HG03175 (cell line): ENCODE results near the gene SLC22A31.
A peak's percentile ranks its signal among the peaks of the same experiment; 100 is the strongest.

Experiments used
- ATAC-seq: cut with Tn5 transposase; IDR thresholded peaks from one replicate; pipeline ENCODE4 v1.9.1; 2021; ENCODE audit warnings: mild to moderate bottlenecking, moderate library complexity; ENCODE audit not compliant: unreplicated experiment

Gene SLC22A31

DNA sequence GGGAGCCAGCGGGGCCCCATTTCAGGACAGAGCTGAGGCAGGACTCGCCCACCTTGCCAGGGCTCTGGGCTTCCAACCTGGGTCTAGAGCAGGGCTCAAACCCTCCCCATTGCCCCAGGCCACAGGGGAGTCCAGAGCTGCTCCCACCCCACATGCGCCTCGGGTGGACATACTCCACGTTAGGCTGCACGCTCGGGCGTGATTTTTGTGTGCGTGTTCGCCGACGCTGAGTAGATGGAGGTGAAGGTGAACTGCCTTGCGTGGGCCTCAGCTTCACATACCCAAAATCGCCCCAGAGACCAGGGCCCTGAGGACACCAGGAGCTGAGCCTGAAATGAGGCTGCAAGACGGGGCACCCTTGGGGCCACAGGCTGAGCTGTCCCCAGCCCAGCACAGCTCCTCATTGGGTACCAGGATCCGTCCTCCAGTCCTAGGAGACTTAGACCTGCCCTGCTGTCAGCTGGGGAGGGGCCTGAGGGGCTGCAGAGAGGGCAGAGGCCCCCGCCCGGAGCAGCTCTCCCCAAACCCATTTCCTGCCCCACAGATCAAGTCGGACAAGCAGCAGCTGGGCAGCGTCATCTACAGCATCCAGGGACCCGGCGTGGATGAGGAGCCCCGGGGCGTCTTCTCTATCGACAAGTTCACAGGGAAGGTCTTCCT is 20.6 kb downstream of the SLC22A31 start:
- ATAC-seq = no peak

DNA sequence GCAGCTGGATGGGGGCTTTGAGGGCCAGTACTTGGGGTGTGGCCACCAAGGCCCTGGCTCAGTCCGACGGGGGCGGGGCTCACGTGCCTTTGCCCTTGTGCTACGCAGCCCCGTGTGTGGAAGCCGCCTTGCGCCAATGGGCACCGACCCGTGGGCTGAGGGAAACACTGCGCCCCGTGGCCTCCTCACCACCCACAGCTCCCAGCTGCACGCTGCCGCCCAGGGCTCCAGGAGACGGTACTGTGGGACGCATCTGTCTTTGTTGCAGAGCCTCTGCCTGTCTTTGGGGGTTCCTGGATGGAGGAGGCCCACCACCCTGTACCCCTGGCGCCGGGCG is 21.2 kb downstream of the SLC22A31 start:
- no peak for ATAC-seq

DNA sequence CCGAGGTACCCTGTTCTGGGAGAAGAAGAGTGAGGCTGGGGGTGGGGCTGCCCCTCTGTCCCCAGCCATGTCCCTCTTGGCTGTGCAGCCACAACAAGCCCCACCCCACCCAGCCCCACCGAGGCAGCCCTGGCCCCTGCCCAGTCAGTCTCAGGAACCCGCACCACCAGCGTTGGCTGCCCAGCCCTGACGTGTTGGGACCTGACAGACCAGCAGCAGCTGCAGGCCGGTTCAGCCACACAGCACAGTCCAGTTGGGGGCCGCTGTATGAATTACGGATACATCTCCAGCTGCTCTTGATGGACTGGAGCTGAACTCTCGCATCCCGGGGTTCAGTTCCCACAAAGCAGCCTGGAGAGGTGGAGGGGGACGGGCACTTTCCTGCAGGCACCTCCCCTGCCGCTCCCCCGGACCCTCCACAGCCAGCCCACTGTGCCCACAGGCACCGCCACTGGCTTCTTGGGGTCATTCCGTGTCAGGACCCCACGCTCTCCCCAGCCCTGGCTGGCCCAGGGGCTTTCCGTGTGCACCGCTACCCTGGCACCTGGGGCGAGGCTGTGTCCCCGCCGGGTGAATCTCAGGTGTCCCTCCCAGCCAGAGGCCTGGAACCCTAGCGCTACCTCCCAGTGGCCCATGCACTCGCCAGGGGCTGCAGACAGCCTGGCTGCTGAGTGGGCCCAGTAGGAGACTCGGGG is 21.7 kb downstream of the SLC22A31 start:
- no peak for ATAC-seq

DNA sequence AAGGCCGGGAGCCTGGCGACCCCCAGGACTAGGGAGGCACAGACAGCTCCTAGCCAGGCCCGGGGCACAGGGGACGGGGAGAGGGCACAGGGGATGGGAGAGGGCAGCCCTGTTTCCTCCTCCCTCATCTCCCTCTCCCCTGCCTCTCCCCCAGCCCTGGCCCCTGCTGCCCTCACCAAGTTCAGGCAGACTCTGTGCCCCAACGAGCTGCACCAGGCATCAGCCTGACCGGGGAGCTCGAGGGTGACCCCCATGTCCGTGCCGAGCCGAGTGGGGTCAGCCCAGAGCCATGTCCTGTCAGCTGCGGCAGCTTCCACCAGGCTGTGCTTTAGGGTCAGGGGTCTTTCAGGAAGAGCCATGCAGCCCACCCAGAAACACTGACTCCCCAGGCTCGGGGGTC is 22.8 kb downstream of the SLC22A31 start:
- ATAC-seq = no peak

DNA sequence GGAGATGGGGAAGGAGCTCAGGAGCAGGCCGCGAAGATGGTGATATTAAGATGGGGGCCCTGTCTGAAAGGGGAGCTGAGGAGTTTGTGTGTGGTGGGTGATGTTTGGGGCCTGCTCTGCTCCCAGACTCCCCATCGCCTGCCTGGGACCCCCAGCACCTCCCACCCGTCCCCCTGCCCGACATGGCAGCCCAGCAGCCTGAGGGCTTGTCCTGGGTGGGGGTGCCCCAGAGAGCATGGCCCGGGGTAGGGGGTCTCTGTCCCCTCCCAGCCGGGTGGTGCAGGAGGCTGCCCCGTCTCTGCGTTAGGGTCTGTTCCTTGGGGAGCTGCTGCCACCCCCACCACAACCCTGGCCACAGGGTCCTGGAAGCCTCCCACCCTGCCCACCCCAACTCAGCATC is 23.6 kb downstream of the SLC22A31 start:
- no peak for ATAC-seq

DNA sequence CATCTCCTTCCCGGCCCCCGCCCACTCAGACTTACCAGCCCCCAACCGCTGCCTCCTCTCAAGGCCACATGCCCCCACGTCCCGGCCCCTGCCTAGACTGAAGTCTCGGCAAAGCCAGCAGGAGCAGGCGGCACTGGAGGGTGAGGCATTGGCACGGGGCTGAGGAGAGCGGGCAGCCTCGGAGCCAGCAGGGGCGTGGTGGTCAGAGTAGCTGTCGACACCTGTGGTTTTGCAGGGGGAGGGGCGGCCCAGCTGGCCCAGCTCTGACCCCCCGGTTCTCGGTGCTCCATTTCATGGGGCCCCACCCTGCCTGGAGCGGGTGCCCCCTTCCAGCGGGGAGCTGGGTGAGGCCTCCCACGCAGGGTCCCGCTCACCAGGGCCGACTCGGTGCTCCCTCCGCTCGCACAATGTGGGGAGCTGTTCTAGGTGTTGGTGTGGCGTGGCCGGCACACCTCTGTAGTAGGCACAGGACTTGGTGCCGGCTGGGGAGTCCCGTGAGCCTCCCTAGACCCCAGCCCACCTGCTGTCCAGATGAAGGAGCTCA is 24.1 kb downstream of the SLC22A31 start:
- no peak for ATAC-seq

DNA sequence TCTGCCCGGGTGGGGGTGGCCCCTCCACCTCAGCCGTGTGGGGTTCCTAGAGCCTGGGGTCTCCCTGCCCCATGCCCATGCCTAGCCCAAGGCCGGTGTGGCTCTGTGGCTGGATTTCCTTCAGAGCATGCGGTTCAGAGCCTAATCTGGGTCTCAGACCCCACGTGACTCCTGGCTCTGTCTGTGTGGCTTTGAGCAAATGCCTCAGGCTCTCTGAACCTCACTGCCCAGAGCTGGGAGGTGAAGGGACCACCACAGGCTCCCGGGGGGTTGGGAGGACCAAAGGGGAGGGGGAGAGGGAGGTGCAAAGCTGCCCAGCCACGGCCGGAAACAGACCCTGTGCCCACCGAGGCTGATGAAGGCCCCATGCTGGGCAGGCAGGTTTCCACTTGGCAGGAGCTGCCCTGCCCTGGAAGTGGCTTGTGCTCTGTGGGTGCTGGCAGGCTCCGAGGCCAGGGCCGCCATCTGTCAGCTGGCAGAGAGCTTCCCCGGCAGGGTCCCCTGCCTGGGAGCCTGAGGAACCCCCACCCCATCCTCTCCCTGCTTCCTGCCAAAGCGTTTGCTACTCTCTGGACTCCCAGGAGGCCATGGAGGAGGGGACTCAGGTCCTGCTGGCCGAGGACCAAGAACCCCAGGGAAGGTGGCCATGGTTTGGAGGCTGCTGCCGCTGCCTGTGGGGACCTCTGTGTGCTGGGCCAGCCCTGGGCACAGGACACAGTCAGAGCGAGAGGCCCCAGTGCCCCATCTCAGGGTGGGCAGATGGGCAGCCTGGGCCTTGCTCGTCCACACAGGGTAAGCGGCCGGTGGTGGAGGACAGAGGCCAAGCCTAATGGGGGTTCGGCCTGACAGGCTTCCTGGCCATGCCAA is 24.8 kb downstream of the SLC22A31 start:
- no peak for ATAC-seq

DNA sequence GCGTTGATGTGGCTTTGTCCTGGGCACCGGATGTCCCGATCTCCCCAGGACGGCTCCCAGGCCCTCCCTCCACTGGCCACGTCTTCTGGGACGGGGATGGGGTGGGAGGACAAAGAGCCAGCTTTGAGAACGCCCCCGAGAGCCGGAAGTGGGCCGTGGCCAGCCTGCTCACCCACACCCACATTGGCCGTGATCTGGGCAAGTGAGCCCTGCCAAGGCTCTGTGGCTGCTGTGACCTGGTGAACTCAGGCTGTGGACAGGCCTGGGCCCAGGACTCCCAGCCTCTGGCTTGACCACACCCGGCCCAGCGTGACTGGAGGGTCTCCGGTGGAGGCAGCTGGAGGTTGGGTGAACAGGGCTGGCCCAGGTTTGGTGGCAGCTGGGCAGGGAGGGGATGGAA is 25.5 kb downstream of the SLC22A31 start:
- ATAC-seq = no peak

DNA sequence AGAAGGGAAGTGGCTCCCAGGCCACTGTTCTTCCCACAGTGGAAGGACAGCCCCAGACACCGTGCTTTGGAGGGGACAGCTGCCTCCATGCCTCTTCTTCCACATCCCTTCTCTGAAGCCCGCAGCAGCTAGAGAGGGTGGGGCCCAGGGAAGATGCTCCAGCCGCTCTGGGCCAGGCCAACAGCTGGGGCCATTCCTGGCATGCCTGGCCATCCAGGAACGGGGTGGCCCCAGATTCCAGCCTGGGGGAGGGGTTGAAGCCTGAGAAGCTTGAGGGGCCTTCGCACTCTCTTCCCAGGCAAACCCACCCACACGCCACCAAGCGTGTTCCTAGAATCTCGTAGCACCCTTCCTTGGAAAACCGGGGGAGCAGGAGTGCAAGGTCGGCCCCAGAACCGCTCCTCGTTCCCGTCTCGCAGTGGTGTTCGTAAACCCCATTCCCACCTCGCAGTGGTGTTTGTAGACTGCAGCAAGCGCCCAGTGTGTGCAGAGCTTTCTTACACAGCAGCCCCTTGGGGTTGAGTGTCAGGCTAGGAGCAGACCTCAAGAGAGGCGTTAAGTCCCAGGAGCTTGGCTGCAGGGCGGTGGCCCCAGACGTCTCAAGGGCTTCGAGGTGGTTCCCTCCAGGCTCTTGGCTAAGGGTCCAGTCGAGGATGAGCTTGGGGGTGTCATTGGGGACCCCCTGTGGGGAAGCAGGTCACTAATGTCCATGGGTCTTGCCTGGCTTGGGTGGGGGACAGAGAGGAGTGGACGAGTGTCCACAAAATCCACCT is 26.1 kb downstream of the SLC22A31 start:
- ATAC-seq = no peak

DNA sequence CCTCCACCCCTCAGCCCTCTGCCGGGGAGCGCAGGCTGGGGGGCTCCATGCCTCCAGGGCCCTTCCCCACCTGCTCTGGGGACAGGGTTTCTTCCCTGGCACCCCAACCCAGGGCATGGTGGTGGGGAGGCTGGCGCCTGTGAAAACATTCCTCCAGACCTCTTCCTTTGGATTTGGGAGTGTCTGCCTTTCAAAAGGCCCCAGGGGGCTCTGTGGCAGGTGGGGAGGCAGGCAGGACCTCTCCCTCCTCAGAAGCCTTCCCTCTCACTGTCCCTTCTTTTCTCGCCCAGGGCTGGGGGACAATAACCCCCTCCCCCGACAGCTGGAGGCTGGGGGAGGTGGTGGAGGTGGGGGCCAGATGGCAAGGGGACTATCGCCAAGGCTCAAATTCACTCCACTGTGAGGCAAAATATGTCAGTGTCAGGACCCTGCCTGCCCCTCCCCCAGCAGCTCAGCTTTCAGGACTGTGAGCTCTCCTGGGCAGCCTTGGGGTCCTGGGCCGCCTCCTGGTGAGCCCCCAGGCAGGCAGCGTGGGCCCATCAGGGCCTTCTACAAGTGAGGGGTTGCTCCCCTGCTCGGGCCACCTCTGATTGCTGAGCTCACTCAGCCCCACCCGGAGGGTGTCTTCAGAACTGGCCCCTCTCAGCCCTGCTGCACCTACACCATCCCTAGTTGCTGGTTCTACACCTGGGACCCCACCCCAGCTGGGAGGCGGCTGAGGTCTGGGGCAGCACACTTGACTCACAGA is 27.0 kb downstream of the SLC22A31 start:
- no peak for ATAC-seq

DNA sequence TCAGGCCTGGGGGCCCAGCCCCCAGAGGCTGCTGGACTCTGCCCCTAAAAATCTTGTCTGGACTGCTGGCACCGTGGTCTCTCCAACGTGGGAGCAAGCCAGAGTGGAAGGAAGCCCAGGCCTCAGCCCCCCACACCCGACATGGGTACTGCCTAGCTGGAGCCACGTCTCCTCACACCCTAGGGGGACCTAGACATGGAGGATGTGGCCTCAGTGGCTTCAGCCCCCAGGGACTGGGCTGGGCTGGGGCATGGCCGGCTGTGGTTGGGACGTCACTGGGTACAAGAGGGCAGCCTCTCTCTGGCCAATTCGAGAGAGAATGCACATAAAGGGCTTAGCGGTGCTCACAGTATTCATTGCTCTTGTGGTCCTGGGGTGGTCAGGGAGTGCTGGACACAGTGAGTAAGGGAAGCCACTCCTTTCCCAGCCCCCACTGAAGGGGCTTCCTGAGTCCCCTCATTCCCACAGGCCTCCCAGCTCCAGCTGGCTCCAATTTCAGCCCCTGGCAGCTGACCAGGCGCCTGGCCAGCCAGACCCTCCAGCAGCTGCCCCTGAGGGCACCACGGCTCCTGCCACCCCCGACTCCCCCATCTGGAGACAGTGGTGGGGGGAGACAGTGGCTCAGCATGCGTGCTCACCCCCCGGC is 27.7 kb downstream of the SLC22A31 start:
- ATAC-seq = no peak

DNA sequence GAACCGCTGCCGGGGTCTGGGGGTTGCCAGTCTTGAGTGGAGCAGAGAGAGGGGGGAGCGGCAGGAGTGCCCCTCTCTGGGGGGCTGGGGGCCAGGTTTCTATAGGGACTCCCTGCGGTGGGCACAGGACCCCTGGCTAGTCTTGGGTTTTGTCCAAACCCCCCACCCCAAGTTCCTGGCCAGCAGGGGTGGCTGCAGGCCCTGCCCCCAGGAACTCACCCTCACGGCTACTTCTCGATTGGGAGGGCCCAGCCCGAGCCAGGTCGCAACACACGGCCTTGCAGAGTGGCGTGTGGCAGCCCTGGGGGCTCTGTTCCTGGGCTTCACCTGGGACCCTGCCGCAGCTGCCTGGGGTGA is 28.2 kb downstream of the SLC22A31 start:
- no peak for ATAC-seq

DNA sequence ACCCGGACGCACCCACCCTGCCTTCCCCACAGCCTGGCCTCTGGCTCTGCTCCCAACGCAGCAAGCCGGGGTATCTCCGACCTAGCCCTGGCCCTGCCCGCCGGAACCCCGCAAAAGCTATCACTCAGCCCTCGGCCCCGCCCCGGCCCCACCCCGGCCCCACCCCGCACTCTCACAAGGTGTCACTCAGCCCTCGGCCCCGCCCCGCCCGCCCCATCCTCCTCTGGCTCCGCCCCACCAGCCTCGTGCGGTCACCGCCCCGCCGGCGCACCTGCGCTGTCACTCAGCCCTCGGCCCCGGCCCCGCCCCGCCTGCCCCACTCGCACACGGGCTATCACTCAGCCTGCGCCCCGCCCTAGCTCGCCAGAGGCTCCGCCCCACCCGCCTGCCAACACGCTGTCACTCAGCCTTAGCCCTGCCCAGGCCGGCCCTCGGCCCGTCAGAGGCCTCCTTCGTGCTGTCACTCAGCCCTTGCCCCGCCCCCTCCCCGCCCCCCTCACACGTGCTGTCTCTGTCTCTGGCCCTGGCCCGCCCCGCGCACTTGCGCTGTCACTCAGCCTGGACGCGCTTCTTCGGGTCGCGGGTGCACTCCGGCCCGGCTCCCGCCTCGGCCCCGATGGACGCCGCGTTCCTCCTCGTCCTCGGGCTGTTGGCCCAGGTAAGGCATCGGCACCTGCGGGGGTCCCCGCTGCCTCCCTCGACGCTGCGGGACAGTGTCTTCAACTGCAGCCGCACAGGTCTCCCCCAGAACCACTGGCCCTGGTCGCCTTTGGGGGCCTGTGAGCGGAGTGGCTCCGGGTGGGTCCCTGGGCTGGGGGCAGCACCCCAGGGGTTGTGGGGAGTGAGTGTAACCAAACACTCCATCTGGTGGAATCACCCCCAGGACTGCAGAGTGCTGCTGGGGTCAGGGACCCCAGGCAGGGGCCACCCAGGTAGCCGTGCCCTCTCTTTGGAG is 28.8 kb downstream of the SLC22A31 start, which contains the start of gene CDH15:
TSS of gene CDH15 (plus strand) at position 533 of the 955 bp plus-strand sequence. CDS start at position 617, 84 bp downstream.
- peak; percentile 73 for ATAC-seq

DNA sequence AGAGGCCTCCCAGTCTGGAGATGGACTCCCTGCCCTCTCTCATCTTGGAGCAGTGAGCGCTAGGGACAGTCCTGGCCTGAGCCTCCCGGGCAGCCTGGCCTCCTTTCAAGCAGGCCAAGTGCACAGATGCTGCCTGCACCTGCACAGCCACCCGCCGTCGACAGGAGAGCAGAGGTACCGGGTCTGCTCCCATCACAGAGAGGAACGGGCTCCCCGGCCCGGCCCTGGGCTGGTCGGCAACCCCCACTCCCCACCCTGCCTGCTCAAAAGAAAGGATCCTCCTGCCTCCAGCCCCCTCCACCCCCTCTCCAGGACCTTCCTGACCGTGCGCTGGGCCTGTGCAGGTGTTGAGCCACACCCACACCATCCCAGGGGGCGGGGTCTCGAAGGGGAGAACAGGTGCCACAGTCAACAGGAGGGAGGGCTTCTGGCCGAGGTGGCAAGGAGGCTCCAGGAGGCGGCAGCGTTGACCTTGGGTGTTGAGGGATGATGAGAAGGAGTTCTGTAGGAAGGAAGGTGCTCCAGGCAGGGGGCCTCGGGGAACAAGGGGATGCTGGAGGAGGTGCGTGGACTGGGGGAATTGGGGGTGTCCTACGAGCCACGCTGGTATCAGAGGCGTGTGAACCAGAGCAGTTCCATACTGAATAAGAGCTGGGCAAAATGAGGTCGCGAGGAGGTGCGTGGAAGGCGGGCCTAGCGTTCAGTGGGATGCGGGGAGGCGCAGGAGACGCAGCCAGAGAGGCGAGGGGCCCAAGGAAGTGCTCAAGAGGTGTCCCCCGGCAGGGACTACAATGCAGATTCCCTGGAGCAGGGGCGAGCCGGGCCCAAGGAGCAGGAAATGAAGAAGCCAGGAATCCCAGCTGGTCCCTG is 29.8 kb downstream of the SLC22A31 start:
- peak; percentile 2 for ATAC-seq

DNA sequence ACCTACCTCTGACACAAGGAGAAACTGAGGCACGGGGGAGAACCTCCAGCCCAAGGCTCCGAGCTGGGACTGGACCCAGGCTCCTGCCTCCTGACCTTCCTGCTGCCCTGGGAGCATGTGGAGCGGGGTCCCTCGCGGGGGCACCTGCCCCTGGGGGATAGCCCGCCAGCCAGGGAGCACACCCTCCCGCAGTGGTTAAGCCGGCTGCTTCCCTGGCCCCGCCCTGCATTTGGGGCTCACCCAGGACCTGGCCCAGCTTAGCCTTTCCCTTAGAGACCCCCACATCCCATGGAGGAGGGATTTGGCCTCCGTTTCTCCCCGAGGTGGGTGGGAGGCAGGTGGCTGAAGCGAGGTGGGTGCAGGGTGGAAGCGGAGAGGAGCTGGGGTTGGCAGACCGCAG is 30.6 kb downstream of the SLC22A31 start:
- ATAC-seq = no peak

DNA sequence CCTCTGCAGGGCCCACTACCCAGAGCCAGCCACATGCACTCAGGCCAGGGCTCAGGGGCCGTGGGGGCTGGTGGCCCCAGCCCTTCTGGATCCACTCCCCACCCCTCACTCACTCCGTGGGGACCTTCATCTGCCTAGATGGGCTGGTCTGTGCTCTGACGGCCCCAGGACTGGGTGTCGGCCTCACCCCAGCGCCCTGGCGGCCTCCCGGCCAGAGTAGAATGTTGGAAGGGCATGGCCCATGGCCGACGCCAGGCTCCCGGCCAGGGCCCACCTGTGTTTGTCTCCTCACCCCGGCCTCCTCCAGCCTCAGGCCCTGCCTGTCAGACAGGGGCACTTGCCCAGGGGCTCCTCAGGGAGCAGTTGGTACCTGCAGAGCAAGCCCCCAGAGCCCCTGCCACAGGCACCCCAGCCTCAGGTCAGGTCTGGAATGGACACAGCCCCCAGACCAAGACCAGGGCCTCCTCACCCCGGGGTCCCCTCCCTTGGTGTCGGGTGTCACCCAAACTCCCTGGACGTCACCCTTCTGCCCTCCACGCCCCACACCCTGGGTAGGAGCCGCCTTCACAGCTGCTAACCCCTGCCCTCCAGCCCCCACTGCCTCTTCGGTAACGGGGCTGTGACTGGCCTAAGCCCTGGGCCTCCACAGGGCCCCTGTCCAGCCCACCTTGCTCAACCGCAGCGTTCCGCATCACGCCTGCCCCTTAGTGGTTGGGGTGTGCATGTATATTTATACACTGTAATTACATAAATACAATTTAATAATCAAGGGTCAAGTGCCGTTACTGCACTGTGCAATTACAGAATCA is 31.8 kb downstream of the SLC22A31 start:
- no peak for ATAC-seq
